ENCODE data around the gene BANP.

DNA sequence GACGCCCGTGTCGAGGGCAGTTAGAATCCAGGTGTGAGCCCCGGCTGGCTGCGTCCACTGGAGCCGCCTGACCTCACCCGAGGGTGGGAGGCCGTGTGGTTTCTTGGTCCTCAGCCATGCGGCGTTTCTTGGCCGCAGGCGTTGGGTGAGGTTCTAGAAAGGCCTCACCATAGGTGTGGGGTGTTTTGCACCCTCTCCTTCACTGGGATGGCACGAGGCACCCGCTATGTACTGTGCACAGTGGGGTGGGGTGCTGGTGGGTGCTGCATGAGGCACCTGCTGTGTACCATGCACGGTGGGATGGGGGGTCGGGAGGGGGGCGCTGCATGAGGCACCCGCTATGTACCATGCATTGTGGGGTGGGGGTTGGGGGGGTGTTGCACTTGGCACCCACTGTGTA is 169.6 kb downstream of the BANP start:
- TF ChIP-seq GATA1 (IDR thresholded peaks at IDR 0.05; ENCODE audit: low read depth, low read length) (no peak), POLR2A (IDR thresholded peaks at IDR 0.05; ENCODE audit: low read length) (no peak)

Data from erythroblast (primary cell).